GM18507 (cell line): ENCODE results near the gene PCNT.

ENCODE experiments used
- DNase-seq: peaks from one replicate; pipeline ENCODE4 v3.0.0; 2011; ENCODE audit warnings: low read depth; ENCODE audit not compliant: insufficient read length; ENCODE audit errors: extremely low spot score
- FAIRE-seq: peaks from 2 replicates; lab custom pipeline; 2011; peaks lifted over from hg19 to GRCh38; lab: Jason Lieb, UNC

Gene PCNT

GRCh38 chr21:46374761-46375389, 50.9 kb downstream of the PCNT start:
- FAIRE-seq (no peak), DNase-seq (no peak)

DNA sequence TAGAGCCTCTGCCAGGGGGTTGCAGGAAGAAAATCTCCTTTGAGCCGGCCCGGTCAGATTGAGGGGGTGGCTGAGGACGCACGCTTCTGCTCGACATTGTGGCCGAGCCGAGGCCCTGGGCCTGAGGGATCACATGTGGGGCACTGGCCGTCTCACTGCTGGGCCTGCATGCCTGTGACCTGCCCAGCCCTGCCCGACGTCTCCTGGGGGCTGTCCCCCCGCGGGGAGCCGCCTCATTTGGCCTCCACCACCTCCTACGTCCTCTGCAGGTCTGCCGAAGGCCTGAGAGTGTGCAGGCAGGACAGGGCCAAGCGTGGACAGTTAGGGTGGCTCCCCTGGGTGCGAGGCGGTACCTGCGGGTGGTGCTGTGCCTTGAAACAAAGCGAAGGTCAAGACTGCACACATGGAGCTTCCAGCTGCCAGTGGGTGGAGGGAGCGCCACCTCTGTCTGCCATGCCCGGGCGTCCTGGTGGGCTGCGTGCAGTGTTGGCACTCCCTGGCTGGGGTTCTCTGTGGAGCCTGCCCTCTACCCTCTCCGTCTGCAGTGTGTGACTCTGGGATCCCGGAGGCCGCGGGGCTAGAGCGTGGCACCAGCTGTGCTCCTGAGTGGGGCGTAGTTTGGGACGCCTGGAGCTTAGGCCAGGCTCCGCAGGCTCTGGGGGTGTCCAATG, 51.7 kb downstream of the PCNT start:
- DNase-seq: no peak
- no peak for FAIRE-seq

GRCh38 chr21:46376231-46376628, 52.3 kb downstream of the PCNT start:
- DNase-seq (no peak), FAIRE-seq (no peak)

DNA sequence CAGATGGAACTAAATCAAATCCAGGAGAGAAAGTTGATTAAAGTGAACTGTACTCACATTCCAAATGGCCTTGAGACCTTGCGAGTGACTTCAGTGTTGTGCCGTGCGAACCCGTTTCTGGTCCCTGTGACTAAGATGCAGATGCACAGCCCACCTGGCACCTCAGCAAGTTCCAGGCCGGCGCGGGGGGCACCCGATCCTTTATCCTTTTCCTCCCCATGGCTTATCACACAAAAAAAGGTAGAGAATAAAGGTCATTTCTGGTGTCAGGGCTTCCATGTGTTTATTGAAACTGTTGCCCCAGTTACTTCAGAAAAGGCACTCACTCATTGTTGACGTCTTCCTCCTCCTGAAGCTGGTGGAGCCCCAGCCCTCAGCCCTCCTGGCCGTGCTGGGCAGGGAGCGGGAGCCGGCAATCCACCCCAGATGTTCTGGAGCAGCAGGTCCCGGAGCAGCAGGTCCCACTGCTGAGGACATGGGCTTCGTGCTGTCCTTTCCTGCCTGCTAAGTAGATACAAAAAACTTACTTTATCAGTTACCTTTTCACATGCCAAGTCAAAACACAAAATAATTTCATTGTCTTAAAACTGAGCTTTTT, 53.0 kb downstream of the PCNT start:
- FAIRE-seq (no peak), DNase-seq (no peak)

DNA sequence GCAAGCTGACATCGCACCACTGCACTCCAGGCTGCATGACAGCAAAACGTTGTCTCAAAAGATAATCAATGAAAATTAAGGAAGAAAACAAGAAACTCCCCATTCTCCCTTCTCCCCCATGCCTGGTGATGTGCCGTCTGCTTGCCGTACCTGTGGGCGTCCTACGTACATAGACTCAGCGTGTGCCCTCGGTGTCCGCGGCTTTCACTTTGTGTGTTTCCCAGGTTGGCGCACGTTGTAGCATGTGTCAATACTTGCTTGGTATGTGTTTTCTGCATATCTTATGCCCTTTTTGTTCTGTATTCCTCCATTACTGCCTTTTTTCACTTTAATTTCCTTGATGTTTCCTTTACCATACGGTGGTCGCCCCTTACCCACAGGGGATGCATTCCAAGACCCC, 53.8 kb downstream of the PCNT start:
- DNase-seq (no peak), FAIRE-seq (no peak)

- DNase-seq (no peak), FAIRE-seq (no peak)
Observed at GRCh38 chr21:46379105-46379504, 55.1 kb downstream of the PCNT start.

DNA sequence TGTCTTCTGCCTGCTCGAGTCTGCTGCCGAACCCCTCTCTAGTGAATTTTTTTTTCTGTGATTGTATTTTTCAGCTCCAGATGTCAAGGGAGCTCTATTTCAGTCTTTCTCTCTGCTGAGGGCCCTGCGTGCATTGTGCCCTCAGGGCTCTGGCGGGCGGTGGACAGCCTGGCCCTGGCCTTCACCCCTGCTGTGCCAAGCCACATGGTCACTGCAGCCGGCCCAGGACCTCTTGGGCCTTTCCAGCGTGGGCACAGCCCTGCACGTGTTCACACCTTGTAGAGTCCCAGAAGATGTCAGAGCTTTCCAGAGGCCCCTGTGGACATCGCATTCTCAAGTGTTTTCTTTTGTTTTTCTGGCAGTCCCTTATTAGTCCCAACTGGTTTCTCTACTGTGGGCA, 55.7 kb downstream of the PCNT start:
- DNase-seq: no peak
- no peak for FAIRE-seq

GRCh38 chr21:46381541-46381940, 57.6 kb downstream of the PCNT start:
- DNase-seq (no peak), FAIRE-seq (no peak)

DNA sequence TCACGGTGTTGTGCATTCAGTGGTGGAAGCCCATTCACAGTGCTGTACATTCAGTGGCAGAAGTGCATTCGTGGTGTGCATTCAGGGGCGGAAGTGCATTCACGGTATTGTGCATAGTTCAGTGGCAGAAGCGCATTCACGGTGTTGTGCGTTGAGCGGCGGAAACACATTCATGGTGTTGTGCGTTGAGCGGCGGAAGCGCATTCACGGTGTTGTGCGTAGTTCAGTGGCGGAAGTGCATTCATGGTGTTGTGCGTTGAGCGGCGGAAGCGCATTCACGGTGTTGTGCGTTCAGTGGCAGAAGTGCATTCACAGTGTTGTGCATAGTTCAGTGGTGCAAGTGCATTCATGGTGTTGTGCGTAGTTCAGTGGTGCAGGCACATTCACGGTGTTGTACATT, 60.6 kb downstream of the PCNT start:
- FAIRE-seq: no peak
- DNase-seq: no peak

DNA sequence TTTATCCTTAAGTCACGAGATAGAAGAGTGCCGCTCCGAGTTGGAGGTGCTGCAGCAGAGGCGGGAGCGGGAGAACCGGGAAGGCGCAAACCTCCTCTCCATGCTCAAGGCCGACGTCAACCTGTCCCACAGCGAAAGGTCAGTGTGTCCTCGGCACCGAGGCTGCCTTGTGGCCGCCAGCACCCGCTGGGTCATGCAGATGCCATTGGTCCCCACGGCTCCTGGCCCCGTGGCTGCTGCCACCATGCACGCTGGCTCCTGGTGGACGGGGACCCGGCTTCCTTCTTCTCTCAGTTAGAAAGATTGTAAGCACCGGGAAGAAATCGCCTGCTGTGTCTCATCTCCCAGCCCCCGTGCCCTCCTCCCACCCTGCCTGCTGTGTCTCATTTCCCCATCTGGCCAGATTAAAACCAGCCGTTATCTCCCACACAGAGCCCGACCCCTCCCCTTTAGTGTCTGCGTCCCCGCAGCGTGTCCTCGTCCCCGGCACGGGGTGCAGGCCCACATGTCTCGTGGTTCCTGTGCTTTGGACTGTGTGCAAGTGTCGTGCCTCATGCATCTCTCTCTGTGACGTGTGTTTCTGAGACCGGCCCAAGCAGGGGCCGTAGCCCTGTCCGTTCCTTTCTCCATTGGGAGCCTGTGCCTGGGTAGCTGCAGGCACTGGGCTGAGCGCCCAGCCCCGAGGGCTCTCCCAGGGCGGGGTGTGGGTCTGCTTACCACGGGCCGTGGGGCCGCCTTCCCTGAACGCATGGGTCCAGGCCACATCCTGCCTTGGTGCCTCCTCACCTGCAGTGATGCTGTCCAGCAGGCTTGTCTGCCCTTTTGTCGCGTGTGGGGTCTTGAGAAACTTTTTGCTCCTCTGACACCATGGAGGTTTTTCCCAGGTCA, 62.1 kb downstream of the PCNT start:
- no peak for FAIRE-seq

DNA sequence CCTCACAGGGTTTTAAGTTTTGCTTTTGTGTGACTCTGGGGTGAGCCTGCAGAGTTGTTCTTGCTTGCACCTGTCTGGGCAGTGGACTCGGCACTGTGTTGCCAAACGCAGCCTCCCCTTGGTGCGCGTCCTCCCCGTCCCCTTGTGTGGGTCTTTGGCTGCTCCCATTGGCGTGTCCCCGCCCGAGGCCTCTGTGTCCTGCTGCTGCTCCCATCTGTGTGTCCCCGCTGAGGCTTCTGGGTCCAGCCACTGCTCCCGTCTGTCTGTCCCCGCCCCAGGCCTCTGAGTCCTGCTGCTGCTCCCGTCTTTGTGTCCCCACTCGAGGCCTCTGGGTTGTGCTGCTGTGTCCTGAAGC, 62.8 kb downstream of the PCNT start:
- DNase-seq: no peak
- FAIRE-seq: no peak

More for the DNA sequence above, 62.1 kb downstream of the PCNT start:
- no peak for DNase-seq

- FAIRE-seq (no peak), DNase-seq (no peak)
Observed at GRCh38 chr21:46388206-46388880, 64.4 kb downstream of the PCNT start.

GRCh38 chr21:46388896-46389295, 64.9 kb downstream of the PCNT start:
- DNase-seq: no peak
- no peak for FAIRE-seq

- no peak for DNase-seq
- FAIRE-seq: no peak
Observed at GRCh38 chr21:46390603-46391545, 66.9 kb downstream of the PCNT start.

DNA sequence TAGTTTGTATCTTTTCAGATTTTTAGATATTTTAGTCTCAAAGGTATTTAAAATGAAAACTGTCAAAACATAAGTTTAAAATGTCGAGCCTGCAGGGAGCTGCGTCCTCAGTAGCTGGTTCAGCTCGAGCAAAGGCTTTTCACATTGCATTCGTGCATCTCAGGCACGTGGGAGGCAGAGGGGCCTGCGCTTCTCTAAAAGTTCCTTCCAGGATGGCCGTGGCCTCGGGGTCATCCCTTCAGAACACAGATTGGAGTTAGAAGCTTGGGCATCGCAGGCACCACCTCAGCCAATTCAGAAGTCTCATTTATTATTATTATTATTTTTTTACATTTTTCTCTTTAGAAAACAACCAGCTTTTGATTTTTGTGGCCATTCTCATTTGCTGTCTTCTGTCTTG, 67.8 kb downstream of the PCNT start:
- FAIRE-seq (no peak), DNase-seq (no peak)

- DNase-seq (no peak), FAIRE-seq (no peak)
Observed at GRCh38 chr21:46392921-46393320, 69.0 kb downstream of the PCNT start.

- FAIRE-seq (no peak), DNase-seq (no peak)
Observed at GRCh38 chr21:46393451-46393940, 69.5 kb downstream of the PCNT start.

- no peak for DNase-seq
- FAIRE-seq: no peak
Observed at GRCh38 chr21:46393941-46394594, 70.1 kb downstream of the PCNT start.
